IMR-90 (cell line): ENCODE data around the gene TSPAN19. TPM values are rescaled to one million over a fixed set of nuclear protein-coding genes. Genes with fewer than 3 reads are reported as not detected.

Experiments
- ATAC-seq: fragments of 200-7000 bp; cut with Tn5 transposase; 2 replicates; pipeline ENCODE4 v1.9.1; 2020; ENCODE audit warnings: low read depth, mild to moderate bottlenecking, moderate library complexity
- BruUV-seq: library from RNA; stranded (reverse); fragments of 400-500 nt; replicated peaks from 2 replicates; lab custom pipeline; 2021; lab: Mats Ljungman, UMichigan
- CTCF ChIA-PET: fragments of 300-600 bp; formaldehyde crosslinking; extraction: SDS; loops from one replicate; lab custom pipeline; 2021; ENCODE audit warnings: antibody characterized with exemption; lab: Yijun Ruan, JAX
- POLR2A ChIA-PET: fragments of 300-600 bp; sonication (Branson Sonifier 250); formaldehyde crosslinking; loops from one replicate; lab custom pipeline; 2022; ENCODE audit warnings: antibody characterized with exemption; ENCODE audit not compliant: unreplicated experiment; lab: Charles Lee
- DNase-seq: peaks from one replicate; pipeline ENCODE4 v3.0.0; 2013
- H2AFZ ChIP-seq: replicated peaks from 2 replicates; pipeline ENCODE3; 2013; ENCODE audit warnings: low read length, mild to moderate bottlenecking; ENCODE audit not compliant: poor library complexity
- H2AK5ac ChIP-seq: 2 replicates; pipeline ENCODE4 v1.6.1; 2013; ENCODE audit warnings: low read depth, low read length, inconsistent platforms
- H2AK9ac ChIP-seq: replicated peaks from 2 replicates; pipeline ENCODE3; 2013; ENCODE audit warnings: mild to moderate bottlenecking, low read depth, low read length, moderate library complexity; ENCODE audit not compliant: poor library complexity
- H2BK120ac ChIP-seq: 2 replicates; pipeline ENCODE4 v1.6.1; 2013; ENCODE audit warnings: low read depth, low read length, inconsistent platforms
- H2BK15ac ChIP-seq: 3 replicates; pipeline ENCODE4 v1.6.1; 2013; ENCODE audit warnings: low read depth, low read length, inconsistent platforms
- H2BK20ac ChIP-seq: 2 replicates; pipeline ENCODE4 v1.6.1; 2013; ENCODE audit warnings: low read depth, mild to moderate bottlenecking, inconsistent platforms, low read length, moderate library complexity
- H2BK5ac ChIP-seq: 2 replicates; pipeline ENCODE4 v1.6.1; 2013; ENCODE audit warnings: mild to moderate bottlenecking, low read depth, low read length, inconsistent platforms; ENCODE audit not compliant: poor library complexity, severe bottlenecking
- H3K14ac ChIP-seq: replicated peaks from 2 replicates; pipeline ENCODE4 v1.6.1; 2013; ENCODE audit warnings: low read depth, low read length, inconsistent platforms
- H3K18ac ChIP-seq: 2 replicates; pipeline ENCODE4 v1.6.1; 2013; ENCODE audit warnings: low read depth, low read length, control low read depth
- H3K23ac ChIP-seq: 2 replicates; pipeline ENCODE4 v1.6.1; 2013; ENCODE audit warnings: low read depth, low read length, inconsistent platforms
- H3K27ac ChIP-seq: 2 replicates; pipeline ENCODE4 v1.5.1; 2013; ENCODE audit warnings: mild to moderate bottlenecking, control low read depth, low read length; ENCODE audit not compliant: insufficient read depth
- H3K27me3 ChIP-seq: 2 replicates; pipeline ENCODE4 v1.6.1; 2013; ENCODE audit warnings: low read length; ENCODE audit not compliant: control insufficient read depth, insufficient read depth
- H3K36me3 ChIP-seq: 2 replicates; pipeline ENCODE4 v1.6.1; 2013; ENCODE audit warnings: low read length, mixed read lengths; ENCODE audit not compliant: control insufficient read depth, insufficient read depth
- H3K4ac ChIP-seq: 2 replicates; pipeline ENCODE4 v1.6.1; 2013; ENCODE audit warnings: low read depth, low read length, inconsistent platforms
- H3K4me1 ChIP-seq: 2 replicates; pipeline ENCODE4 v1.6.1; 2013; ENCODE audit warnings: low read length, mixed read lengths; ENCODE audit not compliant: control insufficient read depth, insufficient read depth
- H3K4me2 ChIP-seq: 2 replicates; pipeline ENCODE4 v1.6.1; 2013; ENCODE audit warnings: low read depth, mild to moderate bottlenecking, control low read depth, low read length, moderate library complexity
- H3K4me3 ChIP-seq: 2 replicates; pipeline ENCODE4 v1.5.1; 2013; ENCODE audit warnings: low read depth, mild to moderate bottlenecking, control low read depth, low read length, moderate library complexity; ENCODE audit not compliant: insufficient read depth
- H3K56ac ChIP-seq: 2 replicates; pipeline ENCODE4 v1.6.1; 2013; ENCODE audit warnings: low read length, inconsistent platforms; ENCODE audit not compliant: insufficient read depth; ENCODE audit errors: extremely low read depth
- H3K79me1 ChIP-seq, 2 experiments: 2 replicates each; pipeline ENCODE4 v1.6.1; 2013; ENCODE audit warnings: low read length in 2 of 2, inconsistent platforms in 1 of 2, low read depth in 1 of 2
- H3K9ac ChIP-seq: 2 replicates; pipeline ENCODE4 v1.6.1; 2013; ENCODE audit warnings: low read depth, low read length, control low read depth
- H3K9me1 ChIP-seq: 2 replicates; pipeline ENCODE4 v1.6.1; 2013; ENCODE audit warnings: low read length, inconsistent platforms; ENCODE audit not compliant: insufficient read depth
- H3K9me3 ChIP-seq: 2 replicates; pipeline ENCODE4 v1.6.1; 2013; ENCODE audit warnings: low read length; ENCODE audit not compliant: control insufficient read depth, insufficient read depth
- H4K20me1 ChIP-seq: 2 replicates; pipeline ENCODE4 v1.6.1; 2013; ENCODE audit warnings: low read length, inconsistent platforms; ENCODE audit not compliant: insufficient read depth
- H4K5ac ChIP-seq: 2 replicates; pipeline ENCODE4 v1.6.1; 2013; ENCODE audit warnings: mild to moderate bottlenecking, low read depth, low read length, control low read depth
- H4K8ac ChIP-seq, 2 experiments: 2 replicates each; pipeline ENCODE4 v1.6.1; 2013; ENCODE audit warnings: low read depth in 2 of 2, low read length in 2 of 2, control low read depth in 1 of 2, inconsistent platforms in 1 of 2
- H4K91ac ChIP-seq: 2 replicates; pipeline ENCODE4 v1.6.1; 2013; ENCODE audit warnings: low read depth, low read length, inconsistent platforms; ENCODE audit not compliant: insufficient read depth
- BHLHE40 ChIP-seq: fragments of 150-350 bp; IDR thresholded peaks from 2 replicates; pipeline ENCODE4 v1.6.1; 2016; ENCODE audit warnings: mild to moderate bottlenecking, low read depth, low read length
- CEBPB ChIP-seq: IDR thresholded peaks from 2 replicates; pipeline ENCODE4 v1.6.1; 2012; ENCODE audit warnings: low read depth, low read length, improper control_type of control experiment
- CHD1 ChIP-seq: IDR thresholded peaks from 2 replicates; pipeline ENCODE4 v1.6.1; 2012; ENCODE audit warnings: low read depth, low read length, improper control_type of control experiment
- CTCF ChIP-seq: conservative IDR thresholded peaks from 2 replicates; pipeline ENCODE4 v1.5.1; 2012; ENCODE audit warnings: mild to moderate bottlenecking, low read depth, low read length, improper control_type of control experiment
- ELK1 ChIP-seq: fragments of 150-350 bp; IDR thresholded peaks from 2 replicates; pipeline ENCODE4 v1.6.1; 2016; ENCODE audit warnings: low read depth, mild to moderate bottlenecking, low read length, moderate library complexity, borderline replicate concordance
- FOS ChIP-seq: fragments of 150-350 bp; IDR thresholded peaks from 2 replicates; pipeline ENCODE4 v1.6.1; 2016; ENCODE audit warnings: low read depth, low read length
- MAFK ChIP-seq: IDR thresholded peaks from 2 replicates; pipeline ENCODE4 v1.6.1; 2012; ENCODE audit warnings: low read depth, low read length, improper control_type of control experiment
- MAZ ChIP-seq: IDR thresholded peaks from 2 replicates; pipeline ENCODE4 v1.6.1; 2012; ENCODE audit warnings: low read depth, mild to moderate bottlenecking, low read length, improper control_type of control experiment, moderate library complexity, borderline replicate concordance
- POLR2A ChIP-seq: IDR thresholded peaks from 2 replicates; pipeline ENCODE4 v1.6.1; 2012; ENCODE audit warnings: mild to moderate bottlenecking, low read depth, low read length
- RFX5 ChIP-seq: IDR thresholded peaks from 2 replicates; pipeline ENCODE4 v1.8.0; 2012; ENCODE audit warnings: low read depth, mild to moderate bottlenecking, low read length, moderate library complexity
- SMC3 ChIP-seq: fragments of 150-350 bp; IDR thresholded peaks from 2 replicates; pipeline ENCODE4 v1.6.1; 2016; ENCODE audit warnings: low read depth, mild to moderate bottlenecking, antibody characterized with exemption, low read length, moderate library complexity
- USF2 ChIP-seq: fragments of 150-350 bp; IDR thresholded peaks from 2 replicates; pipeline ENCODE4 v1.6.1; 2017; ENCODE audit warnings: mild to moderate bottlenecking, antibody characterized with exemption, low read length, low read depth
- WGBS, 2 experiments: methylation state at CpG; one replicate each; pipeline versions ENCODE4 v1.1.5 to v1.1.7; 2013; ENCODE audit warnings: missing lambda C conversion rate in 2 of 2; ENCODE audit not compliant: insufficient read length in 1 of 2; ENCODE audit errors: extremely low coverage in 2 of 2; 5-methylcytosine and 5-hydroxymethylcytosine counted together
- dilution Hi-C: fragments of 300-500 bp; cut with HindIII; formaldehyde crosslinking; loops from one replicate; pipeline ENCODE4 v1.14.3; 2018; ENCODE audit warnings: low sequenced_read_pairs; ENCODE audit not compliant: unreplicated experiment
- in situ Hi-C: fragments of 300-500 bp; cut with MboI; formaldehyde crosslinking; loops from 3 replicates; pipeline ENCODE4 v1.14.3; 2019; ENCODE audit warnings: low sequenced_read_pairs, inconsistent platforms, mixed read lengths
- intact Hi-C: fragments of 100-400 bp; cut with micrococcal nuclease; formaldehyde crosslinking; loops from 2 replicates; pipeline ENCODE4 v1.10.0; 2022
- polyA plus RNA-seq, 3 experiments: library from polyadenylated mRNA; depleted of rRNA; stranded (reverse); fragments of >200 nt; gene quantifications; 2 replicates each; pipeline ENCODE4 v1.2.3, GENCODE V29; 2012; ENCODE audit warnings: low replicate concordance in 1 of 3
- total RNA-seq: library from RNA; depleted of rRNA; stranded (reverse); fragments of >200 nt; gene quantifications from 2 replicates; pipeline ENCODE4 v1.2.3, GENCODE V29; 2012

TSPAN19 gene
- total and polyA plus RNA-seq, 2 of the 4 experiments (the other 2 are of a cell fraction), result not detected

- no peak for TF ChIP-seq RFX5
- no peak for TF ChIP-seq BHLHE40
- TF ChIP-seq MAFK, result no peak
- no peak for TF ChIP-seq USF2
- no peak for TF ChIP-seq SMC3
- no peak for TF ChIP-seq CHD1
- TF ChIP-seq POLR2A, result no peak
- TF ChIP-seq MAZ, result no peak
- TF ChIP-seq ELK1, result no peak
- TF ChIP-seq FOS, result no peak
- TF ChIP-seq CTCF, result no peak
- no peak for TF ChIP-seq CEBPB
- Histone ChIP-seq H2BK20ac (no peak overlapping the region), H3K4me1 (no peaks in the 10 kb centered on the region), H3K9ac (no peak overlapping the region), H2BK15ac (no peak overlapping the region), H3K27me3 (no peaks in the 10 kb centered on the region), H3K4me3 (no peak overlapping the region), H4K5ac (no peak overlapping the region), H3K9me3 (no peaks in the 10 kb centered on the region), H3K36me3 (no peaks in the 10 kb centered on the region), H4K20me1 (no peaks in the 10 kb centered on the region), H3K4me2 (no peak overlapping the region), H2AFZ (no peak overlapping the region), H3K27ac (no peak overlapping the region), H4K8ac (no peak overlapping the region), H3K56ac (no peak overlapping the region), H4K91ac (no peak overlapping the region), H3K23ac (no peak overlapping the region), H3K4ac (no peak overlapping the region), H3K9me1 (no peaks in the 10 kb centered on the region), H2BK5ac (no peak overlapping the region), H2AK5ac (no peak overlapping the region), H3K14ac (no peak overlapping the region), H2AK9ac (no peak overlapping the region), H3K18ac (no peak overlapping the region), H3K79me1 (no peaks in the 10 kb centered on the region), H2BK120ac (no peak overlapping the region)
- ATAC-seq, result no peak
- intact Hi-C loops (no loop called here), in situ Hi-C loops (no loop called here), dilution Hi-C loops (no loop called here)
- POLR2A ChIA-PET, result no interaction called here
- DNase-seq, result no peak
- WGBS, 2 experiments, result no CpG with 5 or more reads among the region's 3 CpGs
- CTCF ChIA-PET, result no interaction called here
- BruUV-seq, result no TSS peak
Measured at GRCh38 chr12:84976133-84976532, 59.9 kb downstream of the TSPAN19 start.
